ENCODE data around the gene CAMK4.
"Not testable (repeated sequence)": the region's sequence is repeated elsewhere in the genome, so short reads cannot be mapped to it uniquely, and the experiment has no call there.

Gene CAMK4

DNA sequence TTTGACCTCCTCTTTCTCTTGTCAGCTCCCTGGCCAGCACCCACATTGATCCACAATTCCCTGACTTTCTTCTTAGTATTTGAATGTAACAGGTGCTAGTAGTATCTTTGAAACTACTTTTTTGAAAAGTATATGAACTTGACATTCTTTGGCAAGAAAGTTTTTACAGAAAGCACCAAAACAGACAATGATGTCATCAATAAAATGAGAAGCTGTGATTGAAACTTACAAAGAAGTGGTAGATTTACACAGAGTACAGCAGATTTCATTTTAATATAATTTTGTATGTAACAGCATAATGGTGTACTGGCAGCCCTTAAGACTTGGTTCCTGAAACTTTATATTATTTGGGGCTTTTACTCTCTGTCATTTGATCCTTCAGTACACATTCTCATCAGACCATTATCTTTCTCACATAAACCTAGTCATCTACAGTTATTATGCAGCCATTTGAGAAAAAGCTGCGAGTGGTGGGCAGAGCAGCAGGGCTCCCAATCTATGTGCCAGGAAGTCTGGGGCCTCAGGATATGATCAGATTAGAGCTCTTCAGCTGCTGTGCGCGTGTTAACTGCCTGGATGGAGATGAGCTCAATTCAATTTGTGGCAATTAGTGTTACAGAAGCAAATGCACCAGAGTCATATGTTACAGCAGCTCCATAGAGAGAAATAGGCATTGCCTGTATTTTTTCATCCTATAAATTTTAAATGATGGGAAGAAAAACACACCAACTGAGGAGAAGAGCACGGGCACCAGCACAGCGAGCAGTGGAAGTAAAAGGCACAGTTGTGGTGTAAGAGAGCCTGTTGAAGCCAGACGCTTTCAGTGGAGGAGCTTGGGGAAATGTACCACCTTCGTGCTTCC is 162.0 kb downstream of the CAMK4 start:
- DNase-seq = no peak

- no peak for DNase-seq
These were observed 162.6 kb downstream of the CAMK4 start for GRCh38 chr5:111386832-111387162.

- DNase-seq = no peak
These were observed 163.2 kb downstream of the CAMK4 start for GRCh38 chr5:111387361-111387760.

DNA sequence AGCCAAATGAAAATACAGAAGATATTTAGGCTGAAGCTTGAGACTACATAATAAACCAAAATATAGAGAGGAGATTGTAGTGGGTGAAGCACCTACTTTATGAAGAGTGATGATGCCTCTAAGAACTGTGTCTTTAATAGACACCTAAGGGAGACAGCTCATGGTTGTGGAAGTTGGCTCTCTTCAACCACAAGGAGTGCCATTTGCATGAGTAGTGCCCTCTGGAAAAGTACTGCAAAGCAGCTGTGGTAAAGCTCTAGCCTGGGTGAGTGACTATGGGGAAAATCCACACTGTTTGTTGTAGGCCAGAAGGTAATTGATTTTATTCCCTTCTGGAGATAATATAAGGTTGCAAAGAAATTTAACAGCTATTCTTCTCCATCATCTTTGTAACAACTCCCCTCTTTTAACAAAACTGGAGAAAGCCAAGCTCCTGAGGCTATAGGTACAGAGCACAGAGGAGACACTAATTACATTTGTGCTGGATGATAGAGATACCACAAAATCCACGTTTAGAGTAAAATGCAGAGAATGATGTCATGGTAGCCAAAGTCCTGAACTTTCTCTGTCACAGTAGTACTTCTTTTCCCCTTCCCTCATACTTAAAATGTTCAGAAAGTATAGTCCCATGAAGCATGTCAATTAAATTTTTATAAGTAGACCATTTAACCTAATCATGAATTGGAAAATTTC is 165.4 kb downstream of the CAMK4 start:
- DNase-seq = no peak

- no peak for DNase-seq
These were observed 168.0 kb downstream of the CAMK4 start for GRCh38 chr5:111392181-111392580.

GRCh38 chr5:111394586-111394985 is 170.4 kb downstream of the CAMK4 start:
- no peak for DNase-seq

DNA sequence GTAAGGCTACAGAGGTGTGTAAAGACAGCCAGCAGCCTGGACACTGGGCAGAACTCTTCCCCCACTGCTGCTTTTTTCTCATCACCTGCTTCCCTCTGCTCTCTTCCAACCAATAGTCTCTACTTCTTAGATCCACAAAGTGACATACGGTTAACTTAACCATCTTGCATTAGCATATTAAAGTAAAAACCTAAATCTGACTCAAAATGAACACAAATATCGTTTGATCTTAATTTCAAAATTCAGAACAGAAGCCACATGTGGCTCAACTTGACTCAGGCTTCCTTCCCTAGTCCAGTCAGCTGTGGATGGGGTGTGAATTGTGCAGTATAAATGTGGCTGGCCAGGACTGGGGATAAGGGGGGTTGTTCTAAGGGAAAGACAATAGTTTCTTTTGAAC is 173.8 kb downstream of the CAMK4 start:
- no peak for DNase-seq

GRCh38 chr5:111399113-111399512 is 174.9 kb downstream of the CAMK4 start:
- no peak for DNase-seq

GRCh38 chr5:111401906-111402305 is 177.7 kb downstream of the CAMK4 start:
- DNase-seq = no peak

DNA sequence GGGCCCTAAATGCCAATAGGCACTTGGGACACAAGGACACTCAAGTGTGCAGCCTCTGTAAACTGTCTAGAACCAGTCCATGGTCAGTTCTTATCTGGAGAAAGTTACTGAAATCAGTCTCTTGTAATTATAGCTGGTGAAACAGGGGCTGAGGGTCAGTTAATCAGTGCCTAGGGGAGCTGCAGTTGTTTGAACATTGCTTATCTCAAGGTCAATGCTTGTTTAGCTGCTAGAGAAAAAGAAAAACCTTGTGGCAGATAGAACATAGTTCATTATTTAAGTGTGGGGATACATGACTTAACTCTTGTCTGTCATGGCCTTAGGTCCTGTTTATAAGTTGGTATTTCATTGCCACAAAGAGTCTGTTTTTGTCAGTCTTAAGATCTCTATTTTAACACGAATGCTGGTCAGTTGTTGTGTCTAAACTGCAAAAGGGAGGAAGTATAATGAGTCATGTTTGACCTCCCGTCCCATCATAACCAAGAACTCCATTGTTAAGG is 180.1 kb downstream of the CAMK4 start:
- DNase-seq = no peak

DNA sequence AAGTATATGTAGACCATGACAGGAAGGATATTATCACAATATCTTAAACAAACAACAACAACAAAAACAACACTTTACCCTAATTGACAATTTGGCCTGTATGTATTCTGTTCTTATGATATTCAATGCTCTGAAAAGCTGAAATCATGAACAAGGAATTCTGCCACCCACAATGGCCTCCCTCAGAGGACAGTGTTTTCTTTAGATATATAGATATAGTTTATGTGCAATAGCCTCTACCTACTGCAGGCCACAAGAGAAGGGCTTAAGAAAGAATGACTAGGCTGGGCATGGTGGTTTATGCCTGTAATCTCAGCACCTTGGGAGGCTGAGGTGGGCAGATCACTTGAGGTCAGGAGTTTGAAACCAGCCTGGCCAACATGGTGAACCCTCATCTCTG is 183.4 kb downstream of the CAMK4 start:
- DNase-seq = no peak

DNA sequence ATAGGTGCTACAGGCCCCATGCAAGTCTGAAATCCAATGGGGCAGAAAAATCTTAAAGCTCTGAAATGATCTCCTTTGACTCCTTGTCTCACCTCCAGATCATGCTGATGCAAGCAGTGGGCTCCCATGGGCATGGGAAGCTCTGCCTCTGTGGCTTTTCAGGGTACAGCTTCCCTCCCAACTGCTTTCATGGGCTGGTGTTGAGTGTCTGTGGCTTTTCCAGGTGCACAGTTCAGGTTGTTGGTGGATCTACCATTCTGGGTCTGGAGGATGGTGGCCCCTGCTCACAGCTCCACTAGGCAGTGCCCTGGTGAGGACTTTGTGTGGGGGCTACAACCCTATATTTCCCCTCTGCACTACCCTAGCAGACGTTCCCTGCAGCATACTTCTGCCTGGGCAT is 184.6 kb downstream of the CAMK4 start:
- DNase-seq = no peak

DNA sequence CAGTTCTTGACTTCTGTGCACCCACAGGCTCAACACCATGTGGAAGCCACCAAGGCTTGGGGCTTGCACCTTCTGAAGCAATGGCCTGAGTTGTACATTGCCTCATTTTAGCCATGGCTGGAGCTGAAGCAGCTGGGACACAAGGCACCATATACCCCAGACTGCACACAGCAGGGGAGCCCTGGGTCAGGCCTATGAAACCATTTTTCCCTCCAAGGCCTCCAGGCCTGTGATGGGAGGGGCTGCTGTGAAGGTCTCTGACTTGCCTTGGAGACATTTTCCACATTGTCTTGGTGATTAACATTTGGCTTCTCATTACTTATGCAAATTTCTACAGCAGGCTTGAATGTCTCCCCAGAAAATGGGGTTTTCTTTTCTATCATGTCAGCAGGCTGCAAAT is 185.1 kb downstream of the CAMK4 start:
- DNase-seq = not testable (repeated sequence)

- not testable (repeated sequence) for DNase-seq
These were observed 185.9 kb downstream of the CAMK4 start for GRCh38 chr5:111410067-111410466.

DNA sequence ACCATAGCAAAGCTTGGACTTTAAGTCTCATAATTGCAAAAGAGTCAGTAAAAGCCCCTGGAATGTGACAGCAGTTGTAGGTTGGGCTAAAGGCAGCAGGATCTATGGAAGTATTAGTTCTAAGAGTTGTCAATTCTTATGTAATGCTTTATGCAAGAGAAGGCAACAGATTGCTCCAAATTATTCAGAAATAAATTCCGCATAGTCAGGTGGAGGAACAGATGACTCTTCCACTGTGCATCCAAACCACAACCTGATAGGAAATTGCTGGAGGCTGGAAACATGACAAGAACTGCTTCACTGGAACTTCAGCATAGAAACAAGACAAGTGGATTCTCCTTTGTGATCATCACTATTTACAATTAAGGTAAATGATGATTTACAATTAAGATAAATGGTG is 187.1 kb downstream of the CAMK4 start:
- no peak for DNase-seq

- no peak for DNase-seq
These were observed 188.4 kb downstream of the CAMK4 start for GRCh38 chr5:111412593-111412992.

DNA sequence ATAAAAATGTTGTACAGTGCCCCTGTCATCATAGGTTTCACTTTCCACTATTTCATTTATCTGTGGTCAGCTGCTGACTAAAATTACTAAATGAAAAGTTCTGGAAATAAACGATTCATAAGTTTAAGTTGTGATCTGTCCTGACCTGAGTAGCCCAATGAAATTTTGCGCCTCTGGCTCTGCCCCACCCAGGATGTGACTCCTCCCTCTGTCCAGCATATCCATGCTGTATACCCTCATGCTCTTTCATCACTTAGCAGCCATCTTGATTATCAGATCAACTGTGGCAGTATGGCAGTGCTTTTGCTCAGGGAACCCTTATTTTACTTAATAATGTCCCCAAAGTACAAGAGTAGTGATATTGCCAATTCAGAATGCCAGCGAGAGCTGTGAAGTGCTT is 190.9 kb downstream of the CAMK4 start:
- DNase-seq = no peak

- DNase-seq = no peak
These were observed 198.1 kb downstream of the CAMK4 start for GRCh38 chr5:111422245-111422644.

DNA sequence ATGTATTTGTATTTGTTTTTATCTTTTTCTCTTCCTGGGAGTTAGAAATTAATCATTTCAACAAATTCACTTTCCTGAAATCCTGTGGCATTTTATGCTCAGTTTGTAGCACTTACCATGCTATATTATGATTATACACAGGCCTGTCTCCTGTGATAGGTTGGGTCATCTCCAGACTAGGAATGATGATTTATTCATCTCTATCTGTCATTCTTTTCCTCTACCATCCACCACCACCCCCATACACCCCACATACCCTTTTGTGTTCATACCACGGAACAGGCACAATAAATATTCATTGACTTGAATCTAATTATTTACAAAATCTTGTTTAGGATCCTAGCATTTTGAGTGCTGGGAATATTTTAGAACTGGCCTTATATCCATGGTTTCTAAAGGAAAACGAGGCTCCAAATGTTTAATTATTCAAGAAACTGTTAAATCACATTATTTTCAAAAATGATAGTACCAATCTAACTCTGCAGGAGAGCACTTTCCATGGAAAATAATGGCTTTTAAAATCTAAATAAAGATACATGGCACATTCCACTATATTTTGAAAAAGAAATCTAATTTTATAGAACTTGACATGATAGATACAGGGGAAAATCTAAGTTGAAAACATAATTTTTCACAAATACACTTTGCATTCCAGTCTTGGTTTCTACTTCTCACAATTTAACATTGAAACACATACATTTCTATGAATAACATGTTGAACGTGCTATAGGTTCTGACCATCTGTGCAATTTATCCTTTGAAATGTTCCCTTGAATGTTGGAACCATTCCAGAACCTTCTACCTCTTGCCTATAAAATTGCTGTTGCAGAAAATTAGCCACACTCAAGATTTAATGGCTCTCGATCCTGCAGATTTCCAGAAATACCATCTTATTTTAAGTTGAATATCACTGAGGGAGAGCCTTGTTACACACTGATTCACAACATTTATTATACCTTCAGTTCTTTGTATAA is 198.8 kb downstream of the CAMK4 start:
- DNase-seq = no peak

GRCh38 chr5:111425205-111425604 is 201.0 kb downstream of the CAMK4 start:
- DNase-seq = no peak

GRCh38 chr5:111427762-111428161 is 203.6 kb downstream of the CAMK4 start:
- DNase-seq = no peak

GRCh38 chr5:111432883-111433536 is 208.8 kb downstream of the CAMK4 start:
- DNase-seq = no peak

- no peak for DNase-seq
These were observed 210.6 kb downstream of the CAMK4 start for GRCh38 chr5:111434800-111435199.

Measured in stimulated activated CD4-positive, alpha-beta T cell treated with anti-CD3 and anti-CD28 coated beads, Interleukin-4, amount 100 ng/mL, for 4 hours (primary cell).